ENCODE measurements around the gene COX7A1.
"Not testable (repeated sequence)": the region's sequence is repeated elsewhere in the genome, so short reads cannot be mapped to it uniquely, and the experiment has no call there.

The COX7A1 gene

GRCh38 chr19:36141039-36141927 lies 11.0 kb downstream of the COX7A1 start:
- peak; percentile 93 for DNase-seq

- DNase-seq = no peak
Observed at GRCh38 chr19:36140304-36141038, 11.8 kb downstream of the COX7A1 start.

- peak; percentile 94 for DNase-seq
Observed at GRCh38 chr19:36139473-36140303, 12.6 kb downstream of the COX7A1 start, which contains the start of gene CAPNS1. CAPNS1 (plus strand) TSS chr19:36140066; CDS start chr19:36141012, 946 bp downstream.

- DNase-seq = no peak
Observed at GRCh38 chr19:36139120-36139472, 13.2 kb downstream of the COX7A1 start.

GRCh38 chr19:36136964-36137686 lies 15.1 kb downstream of the COX7A1 start:
- no peak for DNase-seq

GRCh38 chr19:36134867-36135266 lies 17.4 kb downstream of the COX7A1 start:
- not testable (repeated sequence) for DNase-seq

- peak; percentile 32 for DNase-seq
Observed at GRCh38 chr19:36131221-36131620, 21.0 kb downstream of the COX7A1 start.

- DNase-seq = no peak
Observed at GRCh38 chr19:36128392-36128736, 23.9 kb downstream of the COX7A1 start.

GRCh38 chr19:36125557-36125956 lies 26.7 kb downstream of the COX7A1 start:
- DNase-seq = no peak

GRCh38 chr19:36121486-36122124 lies 30.6 kb downstream of the COX7A1 start:
- DNase-seq = no peak

GRCh38 chr19:36120984-36121358 lies 31.3 kb downstream of the COX7A1 start:
- no peak for DNase-seq

GRCh38 chr19:36120092-36120983 lies 31.9 kb downstream of the COX7A1 start:
- no peak for DNase-seq

- no peak for DNase-seq
Observed at GRCh38 chr19:36116344-36116637, 36.0 kb downstream of the COX7A1 start.

- DNase-seq = peak; percentile 91
Observed at GRCh38 chr19:36115453-36116343, 36.5 kb downstream of the COX7A1 start, which contains the start of gene TBCB. TBCB (plus strand) TSS chr19:36115468; CDS start chr19:36115561, 93 bp downstream.

GRCh38 chr19:36114721-36115452 lies 37.4 kb downstream of the COX7A1 start, which contains the start of gene POLR2I:
POLR2I (minus strand) TSS chr19:36114875; CDS start chr19:36114856, 19 bp downstream.
- peak; percentile 100 for DNase-seq

- DNase-seq = peak; percentile 23
Observed at GRCh38 chr19:36113894-36114720, 38.1 kb downstream of the COX7A1 start.

GRCh38 chr19:36113425-36113824 lies 38.8 kb downstream of the COX7A1 start:
- DNase-seq = no peak

- DNase-seq = no peak
Observed at GRCh38 chr19:36112678-36113077, 39.6 kb downstream of the COX7A1 start.

Measured in CD4-positive, alpha-beta T cell treated with Interleukin-12 subunit alpha and Interleukin-12 subunit beta, for 1 hour (primary cell).